Epithelial cell of esophagus (primary cell): Measurements from ENCODE around the gene RBMS1.

ENCODE experiments used
- DNase-seq: peaks from one replicate; pipeline ENCODE4 v3.0.0; 2010; ENCODE audit warnings: low read depth
- H3K4me3 ChIP-seq: 2 replicates; pipeline ENCODE4 v1.5.1; 2011; ENCODE audit warnings: mild to moderate bottlenecking, low read length, control low read depth
- CTCF ChIP-seq: IDR thresholded peaks from 2 replicates; pipeline ENCODE4 v1.5.1; 2011; ENCODE audit warnings: low read depth, mild to moderate bottlenecking, low read length, control low read depth, inconsistent platforms; ENCODE audit not compliant: insufficient read depth; ENCODE audit errors: missing control alignments

RBMS1 gene

GRCh38 chr2:160513120-160513519 lies 19.5 kb upstream of the RBMS1 start:
- no peak overlapping the region for H3K4me3 ChIP-seq
- TF ChIP-seq CTCF: no peak
- no peak for DNase-seq

GRCh38 chr2:160512491-160512890 lies 18.9 kb upstream of the RBMS1 start:
- no peak overlapping the region for H3K4me3 ChIP-seq
- DNase-seq: no peak
- no peak for TF ChIP-seq CTCF

GRCh38 chr2:160510617-160511016 lies 17.0 kb upstream of the RBMS1 start:
- TF ChIP-seq CTCF: no peak
- DNase-seq: no peak

GRCh38 chr2:160509016-160509415 lies 15.4 kb upstream of the RBMS1 start:
- no peak for TF ChIP-seq CTCF
- H3K4me3 ChIP-seq: no peak overlapping the region
- DNase-seq: no peak

More at GRCh38 chr2:160510617-160511016, 17.0 kb upstream of the RBMS1 start:
- no peak overlapping the region for H3K4me3 ChIP-seq

- TF ChIP-seq CTCF: no peak
- H3K4me3 ChIP-seq: no peak overlapping the region
- no peak for DNase-seq
These were observed 13.9 kb upstream of the RBMS1 start for GRCh38 chr2:160507464-160507863.

GRCh38 chr2:160507046-160507407 lies 13.4 kb upstream of the RBMS1 start:
- no peak for TF ChIP-seq CTCF
- DNase-seq: no peak
- H3K4me3 ChIP-seq: no peak overlapping the region

- no peak overlapping the region for H3K4me3 ChIP-seq
- DNase-seq: no peak
- no peak for TF ChIP-seq CTCF
These were observed 12.9 kb upstream of the RBMS1 start for GRCh38 chr2:160506371-160507045.
